NCI-H446 treated with DMSO at 0.1 percent for 48 hours (cell line): ENCODE results near the gene LRRC8C.
"Not testable (repeated sequence)": the region's sequence is repeated elsewhere in the genome, so short reads cannot be mapped to it uniquely, and the experiment has no call there.

ENCODE experiments used
- DNase-seq: peaks from one replicate; lab custom pipeline; 2025; lab: John Stamatoyannopoulos, UW

LRRC8C gene

DNA sequence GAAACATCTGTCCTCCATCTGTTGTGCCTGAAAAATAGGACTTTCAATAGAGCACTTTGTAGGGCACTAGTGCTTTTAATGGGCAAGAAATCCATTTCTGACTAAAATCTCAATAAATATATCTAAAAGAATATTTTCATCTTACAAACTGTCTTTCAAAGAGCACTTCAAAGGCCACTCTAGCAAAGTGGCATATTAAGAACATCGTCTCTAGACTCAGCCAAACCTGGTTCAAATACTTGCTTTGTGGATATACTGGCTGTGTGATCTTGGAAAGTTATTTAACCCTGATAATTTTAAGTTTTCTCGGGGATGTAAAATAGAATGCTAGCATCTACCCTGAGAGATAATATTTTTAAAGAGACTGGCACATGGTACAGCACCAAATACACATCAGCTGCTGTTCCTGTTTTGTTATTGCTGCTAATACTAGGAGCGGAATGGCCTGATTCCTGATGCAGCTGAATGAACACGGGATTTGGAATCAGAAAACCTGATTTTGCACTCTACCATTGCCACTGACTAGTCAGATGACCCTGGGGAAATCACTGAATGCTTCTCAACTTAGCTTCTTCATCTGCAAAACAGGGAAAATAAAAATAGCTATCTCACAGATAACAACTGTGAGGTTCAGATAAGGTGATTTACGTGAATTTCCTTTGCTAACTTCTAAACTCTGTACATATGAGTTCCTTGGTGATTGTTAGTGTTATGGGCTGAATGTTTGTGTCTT, 25.2 kb upstream of the LRRC8C start:
- DNase-seq, result no peak

DNA sequence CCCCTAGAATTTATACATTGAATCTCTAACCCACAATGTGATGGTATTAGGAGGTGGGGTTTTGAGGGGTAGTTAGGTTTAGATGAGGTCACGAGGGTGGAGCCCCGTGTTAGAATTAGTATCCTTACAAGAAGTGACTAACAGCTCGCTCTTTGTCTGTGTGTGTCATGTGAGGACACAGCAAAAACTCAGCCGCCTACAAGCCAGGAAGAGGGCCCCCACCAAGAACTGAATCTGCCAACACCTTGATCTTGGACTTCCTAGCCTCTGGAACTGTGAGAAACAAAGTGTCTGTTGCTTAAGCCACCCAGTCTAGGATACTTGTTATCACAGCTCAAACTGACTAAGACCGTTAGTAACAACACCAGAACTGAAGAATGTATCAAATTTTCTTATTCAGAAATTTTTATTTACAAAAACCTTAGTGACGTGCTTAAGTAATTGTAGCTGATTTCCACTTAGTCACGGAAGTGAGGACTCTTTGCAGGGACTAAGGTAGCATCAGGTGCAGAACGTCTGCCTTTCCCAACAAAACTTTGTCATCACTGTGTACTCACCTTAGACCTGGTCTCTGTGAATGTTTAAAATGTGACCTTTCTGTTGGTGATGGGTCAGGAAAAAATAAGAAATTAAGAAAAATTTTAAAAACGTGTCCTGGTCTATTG, 24.5 kb upstream of the LRRC8C start:
- no peak for DNase-seq

DNA sequence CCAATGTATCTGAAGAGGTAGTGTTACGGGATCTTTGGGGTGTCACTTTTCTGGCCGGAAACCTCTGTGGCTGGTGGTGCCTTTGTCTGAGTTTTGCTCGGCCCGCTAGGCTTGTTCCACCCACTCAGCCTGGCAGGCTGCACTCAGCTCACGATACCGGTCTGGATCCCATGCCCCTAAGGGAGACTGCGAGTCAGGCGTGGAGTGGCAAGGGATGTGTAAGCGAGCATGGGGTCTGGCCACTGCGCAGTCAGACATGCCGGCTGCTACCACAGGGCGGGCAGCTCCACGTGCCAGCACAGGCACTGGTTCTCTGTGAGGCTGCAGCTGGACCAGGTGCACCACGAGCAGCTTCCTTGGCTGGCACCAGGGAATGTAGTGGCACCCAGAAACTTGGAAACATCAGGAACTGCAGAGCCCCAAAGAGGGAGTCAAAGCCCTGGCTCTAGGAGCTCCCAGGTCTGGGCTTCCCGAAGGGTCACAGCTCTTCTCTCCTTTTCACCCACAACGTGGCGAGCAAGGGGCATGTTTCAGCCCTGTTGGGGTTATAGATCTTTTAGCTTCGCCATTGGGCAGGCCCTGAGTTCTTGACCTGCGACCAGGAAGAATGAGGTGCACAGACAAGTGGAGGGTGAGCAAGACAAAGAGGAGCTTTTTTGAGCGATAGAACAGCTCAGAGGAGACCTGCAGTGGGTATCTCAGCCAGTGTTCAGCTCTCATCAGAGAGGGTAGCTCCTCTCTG, 23.8 kb upstream of the LRRC8C start:
- DNase-seq, result no peak

DNA sequence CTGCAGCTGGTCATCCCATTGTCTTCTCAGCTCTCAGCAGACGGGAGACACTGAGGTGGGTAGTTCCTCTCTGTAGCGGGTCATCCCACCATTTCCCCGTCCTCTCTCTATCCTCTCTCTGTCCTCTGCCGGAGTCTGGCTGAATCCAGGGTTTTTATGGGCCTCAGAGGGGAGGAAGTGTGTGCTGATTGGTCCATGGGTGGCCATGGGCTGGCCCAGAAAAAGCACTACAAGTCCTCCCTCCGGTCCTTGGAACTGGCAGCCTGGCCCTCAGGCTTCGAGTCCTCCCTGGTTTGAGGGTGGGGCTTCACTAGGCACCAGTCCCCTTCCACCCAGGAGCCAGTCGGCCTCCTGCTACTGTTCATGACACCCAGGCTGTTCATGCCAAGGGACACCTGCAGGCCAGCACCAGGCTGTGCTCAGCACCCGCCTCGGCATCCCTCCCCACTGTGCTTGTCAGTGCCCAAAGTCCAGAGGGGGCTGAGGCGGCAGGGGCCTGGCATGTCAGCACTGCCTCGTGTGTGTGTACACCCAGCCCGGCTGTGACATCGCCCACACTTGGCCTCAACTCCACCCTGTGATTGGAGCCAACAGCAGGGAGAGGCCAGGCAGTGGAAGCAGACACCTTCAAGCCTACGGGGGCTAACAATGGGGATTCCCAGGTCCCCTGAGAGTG, 23.0 kb upstream of the LRRC8C start:
- DNase-seq, result no peak

DNA sequence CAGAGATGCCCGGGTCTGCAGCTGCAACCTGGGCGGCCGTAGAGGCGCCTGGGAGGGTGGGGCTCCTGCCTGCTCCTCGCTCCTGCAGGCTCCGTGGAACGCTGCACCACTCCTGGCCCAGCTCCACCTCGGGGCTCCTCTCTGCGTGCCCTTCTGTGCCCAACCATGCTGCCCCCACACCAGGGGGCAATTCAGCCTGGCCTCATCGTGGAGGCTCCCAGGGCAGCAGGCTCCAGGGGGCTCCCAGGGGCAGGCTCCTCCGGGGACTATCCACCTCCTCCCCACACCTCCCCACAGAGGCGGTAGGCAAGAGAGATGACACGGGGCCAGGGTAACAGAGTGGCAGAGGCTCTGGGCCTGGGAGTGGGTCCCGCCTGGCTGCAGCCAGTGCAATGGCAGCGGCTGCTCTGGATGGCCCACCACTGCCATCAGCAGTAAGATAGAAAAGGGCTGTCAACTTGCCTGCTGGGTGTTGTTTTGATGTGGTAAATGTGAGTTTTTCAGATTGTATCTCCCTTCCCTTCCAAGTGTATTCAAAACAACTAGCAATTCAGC, 22.4 kb upstream of the LRRC8C start:
- no peak for DNase-seq

DNA sequence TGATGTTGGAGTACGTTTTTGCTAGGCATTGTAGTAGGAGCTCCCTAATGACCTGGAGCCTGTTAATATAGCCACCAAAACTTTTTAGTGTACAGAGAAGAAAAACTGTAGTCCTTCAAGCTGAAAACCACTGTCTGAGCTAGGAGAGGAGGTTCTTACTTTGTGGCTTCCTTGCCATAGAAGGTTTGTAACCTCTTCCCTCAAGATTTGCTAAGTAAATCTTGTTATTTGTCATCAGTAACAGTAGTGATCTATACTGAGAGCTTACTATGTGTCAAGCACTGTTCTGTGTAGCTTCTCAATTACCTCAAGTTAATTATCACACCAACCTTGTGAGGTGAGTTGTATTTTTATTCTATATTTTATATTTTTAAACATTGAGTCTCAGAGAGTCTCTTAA, 21.2 kb upstream of the LRRC8C start:
- DNase-seq, result no peak

DNA sequence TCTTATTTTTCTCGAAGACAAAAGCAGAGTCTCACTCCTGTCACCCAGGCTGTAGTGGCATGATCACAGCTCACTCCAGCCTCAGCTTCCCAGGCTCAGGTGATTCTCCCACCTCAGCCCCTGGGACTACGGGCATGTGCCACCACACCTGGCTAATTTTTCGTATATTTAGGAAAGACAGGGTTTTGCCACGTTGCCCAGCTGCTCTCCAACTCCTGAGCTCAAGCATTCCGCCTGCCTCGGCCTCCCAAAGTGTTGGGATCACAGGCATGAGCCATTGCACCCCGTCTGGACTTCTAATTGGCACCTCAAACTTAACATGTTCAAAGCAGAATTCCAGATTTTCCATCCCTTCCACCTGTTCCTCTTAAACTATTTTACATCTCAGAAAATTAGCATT, 19.0 kb upstream of the LRRC8C start:
- DNase-seq, result no peak

DNA sequence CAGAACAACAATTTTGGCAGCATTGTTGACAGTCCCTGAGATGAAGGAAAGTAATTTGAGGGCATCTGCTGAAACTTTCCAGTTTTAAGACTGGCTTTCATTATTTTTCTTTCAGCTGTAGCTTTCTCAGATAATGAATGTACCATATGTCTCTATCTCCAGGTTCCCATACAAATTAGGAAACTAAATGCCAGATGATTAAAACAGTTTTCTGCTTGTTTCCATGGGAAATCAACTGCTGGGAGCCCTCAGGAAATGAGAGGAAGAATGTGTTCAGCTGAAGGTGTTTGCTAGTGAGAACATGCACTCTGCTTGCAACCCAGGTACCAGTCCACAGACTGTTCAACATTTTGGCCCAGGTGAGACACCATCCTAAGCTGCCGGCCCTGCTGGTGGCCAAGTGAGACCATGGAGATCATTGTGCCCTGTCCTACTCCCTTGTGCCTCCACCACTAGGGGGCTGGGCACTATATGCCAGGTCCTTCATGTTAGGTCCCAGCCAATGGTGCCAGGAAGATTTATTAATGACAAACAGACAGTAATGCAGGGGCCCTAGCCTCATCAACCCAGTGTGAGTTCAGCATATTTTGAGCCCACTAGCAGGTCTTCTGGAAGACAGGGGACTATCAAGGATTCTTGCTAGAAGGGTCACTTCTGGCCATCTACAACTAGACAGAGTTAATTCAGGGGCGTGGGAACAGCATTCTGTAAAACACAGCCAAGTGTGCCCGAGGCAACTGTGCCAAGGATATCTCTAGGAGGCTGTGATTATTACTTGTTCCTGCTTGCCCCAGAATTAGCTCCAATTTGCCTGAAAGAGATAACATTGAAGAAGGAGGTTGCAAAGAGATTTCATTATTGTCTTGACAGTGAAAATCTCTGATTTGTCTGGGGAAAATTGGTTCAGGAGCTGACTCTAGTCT, 17.0 kb upstream of the LRRC8C start:
- no peak for DNase-seq

DNA sequence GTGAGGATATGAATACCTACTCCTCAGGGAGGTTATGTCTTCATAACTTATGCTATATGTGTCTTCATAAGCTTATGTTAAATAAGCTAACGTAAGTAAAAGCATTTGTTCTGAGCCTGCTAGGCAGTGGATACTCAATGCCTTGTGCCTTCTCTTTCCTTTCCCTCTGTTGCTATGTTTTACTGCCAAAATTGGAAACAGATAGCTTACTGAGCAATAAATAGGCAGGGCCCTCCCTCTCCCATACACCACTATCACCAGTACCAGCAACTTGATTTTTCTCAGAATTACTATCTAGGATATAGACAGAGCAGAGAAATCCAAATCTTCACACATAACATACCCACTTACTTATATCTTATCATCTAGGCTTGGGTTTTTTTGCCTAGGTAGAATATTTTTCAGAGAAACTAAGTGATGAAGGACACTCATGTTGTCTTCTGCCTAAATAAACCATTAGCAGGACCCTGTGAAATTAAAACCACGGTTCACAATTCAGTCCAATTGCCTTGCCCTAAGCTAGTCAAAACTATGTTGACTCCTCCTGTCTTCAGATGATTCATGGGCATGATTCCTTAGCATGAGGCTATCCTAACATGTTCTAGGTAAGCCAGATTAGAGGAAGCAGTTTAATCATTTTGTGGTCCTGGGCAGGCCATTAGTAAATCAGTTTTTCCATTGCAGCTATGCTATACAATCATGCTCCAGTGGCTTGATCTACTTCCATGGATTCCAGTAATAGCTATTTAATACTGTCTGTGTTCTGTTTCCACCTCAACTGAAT, 15.9 kb upstream of the LRRC8C start:
- no peak for DNase-seq

DNA sequence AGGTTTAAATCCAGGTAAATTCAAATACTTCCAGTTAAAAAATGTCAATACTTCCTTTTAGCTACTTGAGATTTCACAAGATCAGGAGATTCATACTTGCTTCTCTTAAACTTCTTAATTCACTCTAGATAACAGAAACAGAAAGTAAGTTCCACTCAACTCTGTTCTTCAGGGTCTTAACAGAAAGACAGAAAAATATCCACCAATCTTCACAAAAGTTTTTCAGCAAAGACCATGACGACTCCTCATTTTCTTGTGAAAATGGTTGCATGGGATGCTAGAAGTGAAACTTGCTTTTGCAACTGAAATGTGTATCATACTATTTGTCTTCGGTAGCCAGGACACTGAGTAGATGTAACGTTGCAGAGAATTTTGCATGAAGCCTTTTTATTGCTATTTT, 12.3 kb upstream of the LRRC8C start:
- DNase-seq, result no peak

DNA sequence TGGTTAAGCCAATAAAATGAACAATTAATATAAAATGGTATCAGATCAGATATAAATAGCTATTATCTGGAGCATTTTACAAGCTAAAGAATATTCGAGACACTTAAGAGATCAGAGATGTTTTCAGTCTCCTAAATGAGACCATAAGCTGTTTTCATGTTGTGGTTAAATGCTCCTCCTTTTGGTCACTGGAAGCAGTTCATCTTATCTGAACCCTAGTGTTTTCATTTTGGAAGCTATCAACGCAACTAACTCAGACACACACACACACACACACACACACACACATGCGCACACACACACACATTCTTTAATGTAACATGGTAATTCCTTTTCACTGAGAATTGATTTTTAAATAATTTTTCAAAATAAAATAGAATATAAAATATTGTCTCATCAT, 10.0 kb upstream of the LRRC8C start:
- DNase-seq, result no peak

DNA sequence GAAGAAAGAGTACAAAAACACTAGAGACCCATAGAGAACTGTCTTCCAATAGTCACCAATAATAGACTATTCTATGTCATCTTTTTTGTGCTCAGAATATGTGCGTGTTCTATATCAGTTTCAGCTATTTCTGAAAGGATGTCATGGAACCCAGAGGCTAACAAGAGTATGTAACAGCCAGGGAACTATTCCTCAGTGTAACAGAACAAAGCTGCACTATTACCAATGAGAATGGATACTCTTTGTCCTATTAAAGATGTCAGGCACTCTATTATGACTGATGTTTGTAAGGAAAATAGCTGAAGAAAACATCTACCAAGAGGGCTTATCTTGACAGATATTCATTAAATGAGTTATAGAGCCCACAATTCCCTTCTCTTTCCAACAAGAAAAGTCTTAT, 8.6 kb upstream of the LRRC8C start:
- no peak for DNase-seq

DNA sequence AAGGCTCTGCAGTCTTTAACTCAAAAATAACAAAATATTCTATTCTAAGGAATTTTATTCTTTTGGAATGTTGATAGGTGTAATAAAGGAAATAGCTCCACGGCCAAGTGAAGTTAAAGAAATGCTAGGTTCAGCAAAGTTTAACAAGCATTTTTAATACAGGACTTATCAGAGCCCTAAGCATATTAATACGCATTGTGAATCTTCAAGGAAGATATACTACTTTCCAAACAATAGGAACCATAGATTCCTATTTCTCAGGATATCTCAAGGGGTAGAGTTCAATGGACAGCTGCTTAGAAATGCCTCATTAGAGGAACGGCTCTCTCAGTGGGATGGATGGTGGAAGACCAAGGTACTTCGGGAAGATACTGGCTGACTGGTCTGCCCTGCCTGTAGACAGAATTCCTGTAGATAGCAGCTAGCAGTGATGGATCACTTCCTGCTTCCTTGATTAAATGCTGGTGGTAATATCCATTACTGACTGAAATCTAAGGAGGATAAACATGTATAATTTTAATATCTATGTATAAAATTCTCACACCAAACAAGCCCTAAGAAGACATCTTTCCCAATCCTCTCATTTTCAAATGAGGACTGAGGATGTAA, 8.1 kb upstream of the LRRC8C start:
- DNase-seq, result no peak

DNA sequence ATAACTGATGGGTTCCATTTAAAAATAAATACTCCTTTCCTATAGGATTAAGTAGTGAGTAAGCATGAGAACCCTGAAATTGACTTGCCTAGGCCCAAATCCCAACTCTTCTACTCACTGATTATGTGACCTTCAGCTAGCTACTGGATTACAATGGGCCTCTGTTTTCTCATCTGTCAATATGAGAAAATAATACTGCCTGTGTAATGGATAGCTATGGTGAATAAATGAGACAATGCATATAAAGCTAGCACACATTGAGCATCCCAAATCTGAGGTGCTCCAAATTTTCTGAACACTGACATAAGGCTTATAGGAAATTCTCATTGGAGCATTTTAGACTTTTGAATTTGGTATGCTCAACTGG, 5.3 kb upstream of the LRRC8C start:
- DNase-seq, result no peak

DNA sequence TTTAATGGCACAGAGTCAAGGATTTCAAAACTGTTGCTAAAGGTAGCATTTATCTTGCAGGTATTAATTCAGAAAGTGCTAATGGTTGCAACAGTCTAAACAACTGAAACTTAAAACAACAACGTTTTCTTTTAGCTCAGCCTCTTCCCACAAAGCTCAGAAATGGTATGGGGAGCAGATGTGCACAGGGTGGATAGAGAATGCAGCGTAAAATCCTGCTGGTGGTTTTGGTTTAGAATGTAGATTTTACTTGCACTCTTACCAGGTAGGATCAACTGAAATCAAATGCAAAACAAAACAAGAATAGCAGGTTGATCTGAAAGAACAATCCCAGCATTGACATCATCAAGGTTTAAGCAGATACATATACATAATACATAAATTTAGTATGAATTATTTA, 3.8 kb upstream of the LRRC8C start:
- no peak for DNase-seq

DNA sequence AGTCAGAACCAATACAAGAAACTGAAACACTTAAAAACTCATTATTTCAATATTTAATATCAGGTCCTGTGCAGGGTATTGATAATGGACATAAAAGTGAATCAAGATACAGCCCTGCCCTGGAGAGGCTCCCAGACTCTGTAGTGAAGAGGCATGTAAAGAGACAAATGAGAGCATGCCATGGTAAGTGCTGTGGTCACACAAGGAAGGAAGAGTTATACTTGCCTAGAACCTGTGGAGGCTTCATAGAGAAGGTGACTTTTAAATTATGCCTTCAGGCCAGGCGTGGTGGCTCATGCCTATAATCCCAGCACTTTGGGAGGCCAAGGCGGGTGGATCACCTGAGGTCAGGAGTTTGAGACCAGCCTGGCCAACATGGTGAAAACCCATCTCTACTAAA, 3.3 kb upstream of the LRRC8C start:
- not testable (repeated sequence) for DNase-seq

DNA sequence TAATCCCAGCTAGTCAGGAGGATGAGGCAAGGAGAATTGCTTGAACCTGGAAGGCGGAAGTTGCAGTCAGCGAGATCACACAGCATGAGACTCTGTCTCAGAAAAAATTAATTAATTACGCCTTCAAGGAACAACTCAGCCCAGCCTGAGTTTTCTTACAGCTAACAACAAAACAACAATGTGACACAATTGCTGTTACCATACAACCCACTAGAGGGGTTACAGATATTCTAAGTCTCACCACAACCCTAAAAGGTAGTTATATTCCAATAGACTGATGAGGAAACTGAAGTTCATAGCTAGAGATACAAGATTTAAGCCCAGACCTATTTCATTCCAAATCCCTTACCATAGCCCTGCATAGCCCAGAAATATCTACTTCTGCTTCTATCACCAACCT, 2.9 kb upstream of the LRRC8C start:
- DNase-seq, result no peak

DNA sequence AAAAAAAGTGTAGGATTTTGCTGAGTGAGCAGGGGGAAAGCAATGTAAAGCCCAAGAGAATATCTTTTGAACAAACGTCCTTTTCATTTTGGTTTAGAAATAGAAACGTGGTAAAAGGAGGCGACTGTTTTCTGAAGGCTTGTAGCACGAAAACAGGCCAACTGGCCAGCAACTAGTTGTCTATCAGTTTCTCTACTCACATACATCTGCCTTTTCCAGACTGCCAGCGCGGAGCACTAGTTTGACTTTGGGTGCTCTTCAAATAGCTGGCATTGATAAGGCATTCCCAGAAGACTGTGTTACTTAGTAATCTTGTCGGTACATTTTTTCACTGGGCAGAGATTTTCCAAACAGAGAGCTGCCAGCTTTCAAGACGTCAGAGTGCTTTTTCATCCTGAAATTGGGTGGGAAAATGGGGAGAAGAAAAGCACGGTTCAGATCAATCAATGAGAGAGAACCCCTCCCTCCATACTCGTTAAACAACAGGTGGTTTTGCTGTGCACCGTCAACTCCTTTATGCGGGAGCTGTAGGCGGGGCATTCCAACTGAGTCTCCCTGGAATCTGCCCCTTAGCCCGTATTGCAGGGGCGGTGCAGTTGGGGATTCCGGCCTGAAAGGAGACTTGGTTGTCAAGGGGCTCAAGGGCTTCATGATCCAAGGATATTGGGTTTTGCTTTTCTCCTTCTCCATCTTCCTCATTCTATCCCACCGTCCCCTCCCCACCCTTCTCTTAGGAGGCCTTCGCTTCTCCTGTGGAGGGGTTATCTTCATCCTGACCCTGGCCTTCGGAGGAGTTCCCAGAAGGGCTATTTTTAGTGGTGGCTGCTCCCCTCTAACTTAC, 884 bp upstream of the LRRC8C start:
- DNase-seq, result no peak

DNA sequence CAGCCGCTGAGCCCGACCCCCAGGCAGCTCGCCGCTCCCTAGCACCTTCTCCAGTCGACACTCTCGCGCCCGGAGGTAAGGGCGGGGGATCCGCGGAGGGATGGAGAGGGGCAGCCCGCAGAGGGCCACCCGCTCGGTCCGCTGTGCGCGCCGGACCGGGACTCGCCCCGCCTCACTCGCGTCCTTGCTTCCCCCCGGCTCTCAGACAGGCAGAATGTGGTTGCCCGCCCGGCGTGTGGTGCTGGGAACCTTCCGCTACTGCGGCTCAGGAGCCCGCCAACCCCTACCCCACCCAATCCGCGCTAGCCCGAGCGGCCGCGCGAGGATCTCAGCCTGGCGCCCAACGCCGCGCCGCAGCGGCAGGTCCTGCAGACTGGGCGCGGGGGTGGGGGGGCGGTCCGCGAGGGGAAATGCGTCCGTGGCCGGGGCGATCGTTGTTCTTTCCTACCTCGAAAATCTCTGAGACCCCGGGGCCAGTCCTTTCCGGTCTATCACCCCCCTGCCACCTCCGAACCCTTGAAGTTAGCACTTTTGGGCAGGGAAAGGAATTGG, 404 bp downstream of the LRRC8C start:
- DNase-seq, result no peak
